Measurements from ENCODE around the gene FGFRL1. TPM values are rescaled to one million over a fixed set of nuclear protein-coding genes. Genes with fewer than 3 reads are reported as not detected.
A peak's percentile ranks its signal among the peaks of the same experiment; 100 is the strongest.

Gene FGFRL1
- total and polyA plus RNA-seq, 2 of the 13 experiments (the other 11 are each of a cell fraction or from before 2014, with no cell fraction given): 19.1 to 30.6 TPM

DNA sequence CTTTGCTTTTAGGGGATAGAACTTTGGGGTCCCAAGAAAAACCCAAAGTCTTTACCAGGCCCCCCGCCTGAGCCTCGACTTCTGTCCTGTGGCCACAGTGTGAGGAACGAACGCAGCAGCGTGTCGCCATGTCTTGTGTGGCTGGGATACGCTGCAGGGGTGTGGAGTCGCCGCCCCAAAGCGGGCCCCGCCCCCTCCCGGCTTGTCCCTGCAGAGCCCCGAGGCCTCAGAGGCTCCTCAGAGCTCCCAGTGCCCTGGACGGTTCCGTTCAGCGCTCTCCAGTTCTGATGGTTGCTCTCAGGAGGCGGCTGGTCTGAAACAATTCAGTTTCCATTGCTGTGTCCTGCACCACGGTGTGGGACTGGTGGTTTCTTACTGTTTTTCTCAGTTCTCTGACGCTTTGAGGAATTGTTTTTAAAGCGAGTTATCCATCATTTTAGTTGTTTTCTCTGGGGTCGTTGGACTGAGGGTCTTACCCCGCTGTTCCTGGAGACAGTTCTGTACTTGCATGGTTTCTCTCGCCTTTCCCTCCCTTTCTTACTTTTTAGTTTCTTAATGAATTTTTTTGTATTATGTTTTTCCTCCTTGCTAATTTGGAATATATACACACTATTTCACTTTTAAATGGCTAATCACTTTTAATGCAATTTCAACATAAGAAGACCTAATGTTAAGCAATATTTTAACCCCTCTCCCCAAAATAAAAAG lies 26.1 kb upstream of the FGFRL1 start (continued):
- TF ChIP-seq, protein P1, sequence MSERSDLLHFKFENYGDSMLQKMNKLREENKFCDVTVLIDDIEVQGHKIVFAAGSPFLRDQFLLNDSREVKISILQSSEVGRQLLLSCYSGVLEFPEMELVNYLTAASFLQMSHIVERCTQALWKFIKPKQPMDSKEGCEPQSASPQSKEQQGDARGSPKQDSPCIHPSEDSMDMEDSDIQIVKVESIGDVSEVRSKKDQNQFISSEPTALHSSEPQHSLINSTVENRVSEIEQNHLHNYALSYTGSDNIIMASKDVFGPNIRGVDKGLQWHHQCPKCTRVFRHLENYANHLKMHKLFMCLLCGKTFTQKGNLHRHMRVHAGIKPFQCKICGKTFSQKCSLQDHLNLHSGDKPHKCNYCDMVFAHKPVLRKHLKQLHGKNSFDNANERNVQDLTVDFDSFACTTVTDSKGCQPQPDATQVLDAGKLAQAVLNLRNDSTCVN (CRISPR knock-in tag; IDR thresholded peaks at IDR 0.05; ENCODE audit: borderline replicate concordance): no peak
- TF ChIP-seq, protein P2, sequence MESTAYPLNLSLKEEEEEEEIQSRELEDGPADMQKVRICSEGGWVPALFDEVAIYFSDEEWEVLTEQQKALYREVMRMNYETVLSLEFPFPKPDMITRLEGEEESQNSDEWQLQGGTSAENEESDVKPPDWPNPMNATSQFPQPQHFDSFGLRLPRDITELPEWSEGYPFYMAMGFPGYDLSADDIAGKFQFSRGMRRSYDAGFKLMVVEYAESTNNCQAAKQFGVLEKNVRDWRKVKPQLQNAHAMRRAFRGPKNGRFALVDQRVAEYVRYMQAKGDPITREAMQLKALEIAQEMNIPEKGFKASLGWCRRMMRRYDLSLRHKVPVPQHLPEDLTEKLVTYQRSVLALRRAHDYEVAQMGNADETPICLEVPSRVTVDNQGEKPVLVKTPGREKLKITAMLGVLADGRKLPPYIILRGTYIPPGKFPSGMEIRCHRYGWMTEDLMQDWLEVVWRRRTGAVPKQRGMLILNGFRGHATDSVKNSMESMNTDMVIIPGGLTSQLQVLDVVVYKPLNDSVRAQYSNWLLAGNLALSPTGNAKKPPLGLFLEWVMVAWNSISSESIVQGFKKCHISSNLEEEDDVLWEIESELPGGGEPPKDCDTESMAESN (CRISPR knock-in tag; conservative IDR thresholded peaks at IDR 0.05): peak; percentile 81; the same call in 1 of the 2 replicates
- TF ChIP-seq GZF1 (CRISPR knock-in tag; IDR thresholded peaks at IDR 0.05) (no peak), ZNF180 (CRISPR knock-in tag; IDR thresholded peaks at IDR 0.05; ENCODE audit: borderline replicate concordance, low read depth) (no peak), ZNF816 (CRISPR knock-in tag; IDR thresholded peaks at IDR 0.05; ENCODE audit: borderline replicate concordance) (no peak), KDM1A (CRISPR knock-in tag; IDR thresholded peaks at IDR 0.05) (no peak), MXD4 (CRISPR knock-in tag; IDR thresholded peaks at IDR 0.05) (no peak), ZFP37 (CRISPR knock-in tag; IDR thresholded peaks at IDR 0.05; ENCODE audit: borderline replicate concordance) (no peak)
- TF ChIP-seq, protein P3, sequence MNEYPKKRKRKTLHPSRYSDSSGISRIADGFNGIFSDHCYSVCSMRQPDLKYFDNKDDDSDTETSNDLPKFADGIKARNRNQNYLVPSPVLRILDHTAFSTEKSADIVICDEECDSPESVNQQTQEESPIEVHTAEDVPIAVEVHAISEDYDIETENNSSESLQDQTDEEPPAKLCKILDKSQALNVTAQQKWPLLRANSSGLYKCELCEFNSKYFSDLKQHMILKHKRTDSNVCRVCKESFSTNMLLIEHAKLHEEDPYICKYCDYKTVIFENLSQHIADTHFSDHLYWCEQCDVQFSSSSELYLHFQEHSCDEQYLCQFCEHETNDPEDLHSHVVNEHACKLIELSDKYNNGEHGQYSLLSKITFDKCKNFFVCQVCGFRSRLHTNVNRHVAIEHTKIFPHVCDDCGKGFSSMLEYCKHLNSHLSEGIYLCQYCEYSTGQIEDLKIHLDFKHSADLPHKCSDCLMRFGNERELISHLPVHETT (CRISPR knock-in tag; conservative IDR thresholded peaks at IDR 0.05): no peak
- TF ChIP-seq, protein P4, sequence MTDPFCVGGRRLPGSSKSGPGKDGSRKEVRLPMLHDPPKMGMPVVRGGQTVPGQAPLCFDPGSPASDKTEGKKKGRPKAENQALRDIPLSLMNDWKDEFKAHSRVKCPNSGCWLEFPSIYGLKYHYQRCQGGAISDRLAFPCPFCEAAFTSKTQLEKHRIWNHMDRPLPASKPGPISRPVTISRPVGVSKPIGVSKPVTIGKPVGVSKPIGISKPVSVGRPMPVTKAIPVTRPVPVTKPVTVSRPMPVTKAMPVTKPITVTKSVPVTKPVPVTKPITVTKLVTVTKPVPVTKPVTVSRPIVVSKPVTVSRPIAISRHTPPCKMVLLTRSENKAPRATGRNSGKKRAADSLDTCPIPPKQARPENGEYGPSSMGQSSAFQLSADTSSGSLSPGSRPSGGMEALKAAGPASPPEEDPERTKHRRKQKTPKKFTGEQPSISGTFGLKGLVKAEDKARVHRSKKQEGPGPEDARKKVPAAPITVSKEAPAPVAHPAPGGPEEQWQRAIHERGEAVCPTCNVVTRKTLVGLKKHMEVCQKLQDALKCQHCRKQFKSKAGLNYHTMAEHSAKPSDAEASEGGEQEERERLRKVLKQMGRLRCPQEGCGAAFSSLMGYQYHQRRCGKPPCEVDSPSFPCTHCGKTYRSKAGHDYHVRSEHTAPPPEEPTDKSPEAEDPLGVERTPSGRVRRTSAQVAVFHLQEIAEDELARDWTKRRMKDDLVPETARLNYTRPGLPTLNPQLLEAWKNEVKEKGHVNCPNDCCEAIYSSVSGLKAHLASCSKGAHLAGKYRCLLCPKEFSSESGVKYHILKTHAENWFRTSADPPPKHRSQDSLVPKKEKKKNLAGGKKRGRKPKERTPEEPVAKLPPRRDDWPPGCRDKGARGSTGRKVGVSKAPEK (CRISPR knock-in tag; IDR thresholded peaks at IDR 0.05; ENCODE audit: borderline replicate concordance): 0 out of 2 replicates have a peak, but pooled peaks have one; percentile 31
- TF ChIP-seq, protein P5, sequence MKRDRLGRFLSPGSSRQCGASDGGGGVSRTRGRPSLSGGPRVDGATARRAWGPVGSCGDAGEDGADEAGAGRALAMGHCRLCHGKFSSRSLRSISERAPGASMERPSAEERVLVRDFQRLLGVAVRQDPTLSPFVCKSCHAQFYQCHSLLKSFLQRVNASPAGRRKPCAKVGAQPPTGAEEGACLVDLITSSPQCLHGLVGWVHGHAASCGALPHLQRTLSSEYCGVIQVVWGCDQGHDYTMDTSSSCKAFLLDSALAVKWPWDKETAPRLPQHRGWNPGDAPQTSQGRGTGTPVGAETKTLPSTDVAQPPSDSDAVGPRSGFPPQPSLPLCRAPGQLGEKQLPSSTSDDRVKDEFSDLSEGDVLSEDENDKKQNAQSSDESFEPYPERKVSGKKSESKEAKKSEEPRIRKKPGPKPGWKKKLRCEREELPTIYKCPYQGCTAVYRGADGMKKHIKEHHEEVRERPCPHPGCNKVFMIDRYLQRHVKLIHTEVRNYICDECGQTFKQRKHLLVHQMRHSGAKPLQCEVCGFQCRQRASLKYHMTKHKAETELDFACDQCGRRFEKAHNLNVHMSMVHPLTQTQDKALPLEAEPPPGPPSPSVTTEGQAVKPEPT (CRISPR knock-in tag; IDR thresholded peaks at IDR 0.05; ENCODE audit: low read depth): no peak
- TF ChIP-seq, protein P6, sequence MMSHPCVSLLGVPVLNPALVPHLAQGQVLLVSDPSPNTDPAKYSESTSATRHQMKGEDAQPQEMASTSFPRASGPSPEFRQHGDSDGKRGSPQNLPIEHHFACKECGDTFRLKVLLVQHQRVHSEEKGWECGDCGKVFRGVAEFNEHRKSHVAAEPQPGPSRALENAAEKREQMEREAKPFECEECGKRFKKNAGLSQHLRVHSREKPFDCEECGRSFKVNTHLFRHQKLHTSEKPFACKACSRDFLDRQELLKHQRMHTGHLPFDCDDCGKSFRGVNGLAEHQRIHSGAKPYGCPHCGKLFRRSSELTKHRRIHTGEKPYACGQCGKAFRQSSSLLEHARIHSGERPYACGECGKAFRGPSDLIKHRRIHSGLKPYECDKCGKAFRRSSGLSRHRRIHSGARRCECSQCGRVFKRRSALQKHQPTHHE (CRISPR knock-in tag; IDR thresholded peaks at IDR 0.05; ENCODE audit: borderline replicate concordance): no peak

Data from HepG2 (cell line).